Lower lobe of right lung (tissue), 2 donors: ENCODE measurements around the gene MRPL20. TPM values are rescaled to one million over a fixed set of nuclear protein-coding genes. Genes with fewer than 3 reads are reported as not detected.
A peak's percentile ranks its signal among the peaks of the same experiment; 100 is the strongest.
"Not testable (repeated sequence)": the region's sequence is repeated elsewhere in the genome, so short reads cannot be mapped to it uniquely, and the experiment has no call there.

Experiments used
- ATAC-seq, 2 donors: fragments of 200-7000 bp; cut with Tn5 transposase; one replicate each; pipeline ENCODE4 v1.9.1; 2020 to 2022; ENCODE audit warnings: mild to moderate bottlenecking in 2 of 2, moderate library complexity in 2 of 2
- DNase-seq: peaks from one replicate; pipeline ENCODE4 v3.0.0-alpha.2; 2020
- H3K27ac ChIP-seq: fragments of 200-600 bp; one replicate; pipeline ENCODE4 v1.8.0; 2022
- H3K27me3 ChIP-seq: fragments of 200-600 bp; one replicate; pipeline ENCODE4 v1.8.0; 2022; ENCODE audit warnings: low read depth
- H3K36me3 ChIP-seq: fragments of 200-600 bp; one replicate; pipeline ENCODE4 v1.8.0; 2022; ENCODE audit warnings: mild to moderate bottlenecking
- H3K4me1 ChIP-seq: fragments of 200-600 bp; one replicate; pipeline ENCODE4 v1.8.0; 2022
- H3K4me3 ChIP-seq: fragments of 200-600 bp; one replicate; pipeline ENCODE4 v1.8.0; 2022; ENCODE audit warnings: mild to moderate bottlenecking
- H3K9me3 ChIP-seq: fragments of 200-600 bp; one replicate; pipeline ENCODE4 v1.8.0; 2022
- CTCF ChIP-seq: fragments of 200-600 bp; IDR thresholded peaks from one replicate; pipeline ENCODE4 v1.8.0; 2022; ENCODE audit warnings: antibody characterized with exemption, mild to moderate bottlenecking
- intact Hi-C: fragments of 100-400 bp; cut with DNase I; formaldehyde crosslinking; loops from one replicate; pipeline ENCODE4 v1.11.0; 2022
- long read RNA-seq: library from polyadenylated mRNA; unstranded; transcript quantifications from one replicate; pipeline ENCODE4 v2.0.0, GENCODE V29; 2021
- total RNA-seq: library from RNA; stranded (reverse); fragmentation: NEBNext Ultra II Directional; extraction: Animal tissue kit (Norgen Biotek cat#: 25700); gene quantifications from one replicate; pipeline ENCODE4 v1.2.1, GENCODE V29; 2021
- donor health status: DM: no; HTN: yes; CAD: no; lungs with severe emphysema.

The MRPL20 gene
- total RNA-seq: 79.8 TPM
- long read RNA-seq, transcript MRPL20-201 (4 exons, 721 nt): major isoform, 32 of 42 reads
- long read RNA-seq, transcript MRPL20-203 (3 exons, 1,049 nt): minor isoform, 6 of 42 reads
- long read RNA-seq, partial matches to known transcripts: 1 of 42 reads
- long read RNA-seq, other reads (novel, unspliced or antisense): 3 of 42 reads

- Histone ChIP-seq H3K4me1 (peaks cover 40% of the 10 kb centered on the region), H3K27me3 (no peaks in the 10 kb centered on the region), H3K27ac (peak within 1 kb of the TSS; percentile 92), H3K36me3 (peaks cover 42% of the 10 kb centered on the region), H3K9me3 (no peaks in the 10 kb centered on the region), H3K4me3 (peak within 1 kb of the TSS; percentile 86)
- peak; percentile 97 to 99 for ATAC-seq
- DNase-seq: peak; percentile 97
- TF ChIP-seq CTCF: no peak
- intact Hi-C loops: no loop called here
Measured at GRCh38 chr1:1406821-1407635, at the start of gene MRPL20. MRPL20 (minus strand) TSS chr1:1407293; CDS start chr1:1407217, 76 bp downstream.

- H3K27me3 ChIP-seq, H3K36me3 ChIP-seq, H3K27ac ChIP-seq, intact Hi-C loops, H3K4me3 ChIP-seq, H3K4me1 ChIP-seq, DNase-seq, H3K9me3 ChIP-seq, ATAC-seq: not testable (repeated sequence)
Measured at GRCh38 chr1:1456683-1457255, 49.7 kb upstream of the MRPL20 start.

- DNase-seq, H3K27me3 ChIP-seq, ATAC-seq, H3K36me3 ChIP-seq, H3K27ac ChIP-seq, intact Hi-C loops, H3K4me3 ChIP-seq, H3K4me1 ChIP-seq, H3K9me3 ChIP-seq: not testable (repeated sequence)
Measured at GRCh38 chr1:1455934-1456333, 48.8 kb upstream of the MRPL20 start.

GRCh38 chr1:1455366-1455884 is 48.3 kb upstream of the MRPL20 start:
- intact Hi-C loops: no loop called here
- ATAC-seq (no peak), DNase-seq (no peak)
- TF ChIP-seq CTCF: no peak
- no peak overlapping the region for H3K27ac ChIP-seq
- no peaks in the 10 kb centered on the region for H3K9me3 ChIP-seq
- no peaks in the 10 kb centered on the region for H3K36me3 ChIP-seq
- no peak overlapping the region for H3K4me3 ChIP-seq
- H3K4me1 ChIP-seq: no peaks in the 10 kb centered on the region
- no peaks in the 10 kb centered on the region for H3K27me3 ChIP-seq

GRCh38 chr1:1454286-1455056 is 47.4 kb upstream of the MRPL20 start:
- intact Hi-C loops, DNase-seq: not testable (repeated sequence)

GRCh38 chr1:1452882-1453281 is 45.8 kb upstream of the MRPL20 start:
- no peak for TF ChIP-seq CTCF
- Histone ChIP-seq H3K9me3 (no peaks in the 10 kb centered on the region), H3K36me3 (no peaks in the 10 kb centered on the region), H3K27me3 (no peaks in the 10 kb centered on the region), H3K4me1 (no peaks in the 10 kb centered on the region), H3K4me3 (no peak overlapping the region), H3K27ac (no peak overlapping the region)
- DNase-seq (no peak), ATAC-seq (no peak)
- intact Hi-C loops: no loop called here

More at GRCh38 chr1:1454286-1455056, 47.4 kb upstream of the MRPL20 start:
- H3K27ac ChIP-seq, H3K9me3 ChIP-seq, H3K36me3 ChIP-seq, ATAC-seq, H3K27me3 ChIP-seq, H3K4me1 ChIP-seq, H3K4me3 ChIP-seq: not testable (repeated sequence)

GRCh38 chr1:1452365-1452739 is 45.3 kb upstream of the MRPL20 start:
- ATAC-seq, DNase-seq, H3K36me3 ChIP-seq, intact Hi-C loops, H3K27me3 ChIP-seq, H3K4me3 ChIP-seq, H3K27ac ChIP-seq, H3K9me3 ChIP-seq, H3K4me1 ChIP-seq: not testable (repeated sequence)
